WTC11 (cell line): ENCODE data around the gene MUC3A.
A peak's percentile ranks its signal among the peaks of the same experiment; 100 is the strongest.

Experiments used
- ATF1 ChIP-seq: sonication (generic); formaldehyde crosslinking; IDR thresholded peaks from 2 replicates; pipeline ENCODE4 v1.8.1; 2023; ENCODE audit warnings: mild to moderate bottlenecking, moderate library complexity, missing genetic modification reagents
- ATF3 ChIP-seq: sonication (generic); formaldehyde crosslinking; conservative IDR thresholded peaks from 2 replicates; pipeline ENCODE4 v1.8.1; 2022; ENCODE audit warnings: mild to moderate bottlenecking, missing genetic modification reagents
- E2F1 ChIP-seq: sonication (generic); formaldehyde crosslinking; IDR thresholded peaks from 2 replicates; pipeline ENCODE4 v1.8.0; 2022; ENCODE audit warnings: mild to moderate bottlenecking, missing genetic modification reagents
- ETV6 ChIP-seq: sonication (generic); formaldehyde crosslinking; IDR thresholded peaks from 2 replicates; pipeline ENCODE4 v1.8.1; 2022; ENCODE audit warnings: mild to moderate bottlenecking, missing genetic modification reagents
- TP53 ChIP-seq: sonication (generic); formaldehyde crosslinking; IDR thresholded peaks from 2 replicates; pipeline ENCODE4 v1.8.1; 2023; ENCODE audit warnings: mild to moderate bottlenecking, missing genetic modification reagents
- TF ChIP-seq, protein P1 (sequence below): fragments of 200-600 bp; IDR thresholded peaks from 2 replicates; pipeline ENCODE4 v1.8.0; 2022; ENCODE audit warnings: antibody characterized with exemption
- TF ChIP-seq, protein P2 (sequence below): sonication (generic); formaldehyde crosslinking; IDR thresholded peaks from 2 replicates; pipeline ENCODE4 v1.8.0; 2022; ENCODE audit warnings: mild to moderate bottlenecking, missing genetic modification reagents
- TF ChIP-seq, protein P3 (sequence below): fragments of 250-450 bp; sonication (Bioruptor Pico); IDR thresholded peaks from 2 replicates; pipeline ENCODE4 v2.1.2; 2022; ENCODE audit warnings: mild to moderate bottlenecking, moderate library complexity
- TF ChIP-seq, protein P4 (sequence below): sonication (generic); formaldehyde crosslinking; IDR thresholded peaks from 2 replicates; pipeline ENCODE4 v1.8.1; 2023; ENCODE audit warnings: mild to moderate bottlenecking, missing genetic modification reagents, moderate library complexity
- TF ChIP-seq, protein P5 (sequence below): sonication (generic); formaldehyde crosslinking; IDR thresholded peaks from 2 replicates; pipeline ENCODE4 v1.8.1; 2022; ENCODE audit warnings: low read depth, missing genetic modification reagents, borderline replicate concordance

DNA sequence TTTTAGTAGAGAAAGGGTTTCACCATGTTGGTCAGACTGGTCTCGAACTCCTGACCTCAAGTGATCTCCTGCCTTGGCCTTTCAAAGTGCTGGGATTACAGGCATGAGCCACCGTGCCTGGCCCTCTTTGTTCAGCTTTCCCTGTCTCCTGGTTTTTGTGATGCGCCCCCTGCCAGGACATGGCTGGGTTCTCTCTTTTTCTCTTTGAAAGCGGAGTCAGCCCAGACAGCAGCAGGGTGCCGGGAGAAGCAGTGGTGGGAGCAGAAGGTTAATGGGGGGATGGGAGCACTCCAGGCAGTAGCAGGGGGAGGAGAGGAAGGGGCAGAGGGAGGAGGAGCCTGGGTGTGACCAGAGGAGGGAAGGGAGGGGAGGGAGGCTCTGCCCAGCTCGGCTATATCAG, 1.8 kb downstream of the MUC3A start:
- TF ChIP-seq, protein P1, sequence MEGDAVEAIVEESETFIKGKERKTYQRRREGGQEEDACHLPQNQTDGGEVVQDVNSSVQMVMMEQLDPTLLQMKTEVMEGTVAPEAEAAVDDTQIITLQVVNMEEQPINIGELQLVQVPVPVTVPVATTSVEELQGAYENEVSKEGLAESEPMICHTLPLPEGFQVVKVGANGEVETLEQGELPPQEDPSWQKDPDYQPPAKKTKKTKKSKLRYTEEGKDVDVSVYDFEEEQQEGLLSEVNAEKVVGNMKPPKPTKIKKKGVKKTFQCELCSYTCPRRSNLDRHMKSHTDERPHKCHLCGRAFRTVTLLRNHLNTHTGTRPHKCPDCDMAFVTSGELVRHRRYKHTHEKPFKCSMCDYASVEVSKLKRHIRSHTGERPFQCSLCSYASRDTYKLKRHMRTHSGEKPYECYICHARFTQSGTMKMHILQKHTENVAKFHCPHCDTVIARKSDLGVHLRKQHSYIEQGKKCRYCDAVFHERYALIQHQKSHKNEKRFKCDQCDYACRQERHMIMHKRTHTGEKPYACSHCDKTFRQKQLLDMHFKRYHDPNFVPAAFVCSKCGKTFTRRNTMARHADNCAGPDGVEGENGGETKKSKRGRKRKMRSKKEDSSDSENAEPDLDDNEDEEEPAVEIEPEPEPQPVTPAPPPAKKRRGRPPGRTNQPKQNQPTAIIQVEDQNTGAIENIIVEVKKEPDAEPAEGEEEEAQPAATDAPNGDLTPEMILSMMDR: no peak
- TF ChIP-seq, protein P2, sequence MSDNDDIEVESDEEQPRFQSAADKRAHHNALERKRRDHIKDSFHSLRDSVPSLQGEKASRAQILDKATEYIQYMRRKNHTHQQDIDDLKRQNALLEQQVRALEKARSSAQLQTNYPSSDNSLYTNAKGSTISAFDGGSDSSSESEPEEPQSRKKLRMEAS (CRISPR knock-in tag): no peak
- TF ChIP-seq ATF1 (CRISPR knock-in tag): no peak
- no peak for TF ChIP-seq ATF3
- TF ChIP-seq, protein P3, sequence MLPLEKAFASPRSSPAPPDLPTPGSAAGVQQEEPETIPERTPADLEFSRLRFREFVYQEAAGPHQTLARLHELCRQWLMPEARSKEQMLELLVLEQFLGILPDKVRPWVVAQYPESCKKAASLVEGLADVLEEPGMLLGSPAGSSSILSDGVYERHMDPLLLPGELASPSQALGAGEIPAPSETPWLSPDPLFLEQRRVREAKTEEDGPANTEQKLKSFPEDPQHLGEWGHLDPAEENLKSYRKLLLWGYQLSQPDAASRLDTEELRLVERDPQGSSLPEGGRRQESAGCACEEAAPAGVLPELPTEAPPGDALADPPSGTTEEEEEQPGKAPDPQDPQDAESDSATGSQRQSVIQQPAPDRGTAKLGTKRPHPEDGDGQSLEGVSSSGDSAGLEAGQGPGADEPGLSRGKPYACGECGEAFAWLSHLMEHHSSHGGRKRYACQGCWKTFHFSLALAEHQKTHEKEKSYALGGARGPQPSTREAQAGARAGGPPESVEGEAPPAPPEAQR (CRISPR knock-in tag): no peak
- no peak for TF ChIP-seq TP53 (CRISPR knock-in tag)
- TF ChIP-seq, protein P4, sequence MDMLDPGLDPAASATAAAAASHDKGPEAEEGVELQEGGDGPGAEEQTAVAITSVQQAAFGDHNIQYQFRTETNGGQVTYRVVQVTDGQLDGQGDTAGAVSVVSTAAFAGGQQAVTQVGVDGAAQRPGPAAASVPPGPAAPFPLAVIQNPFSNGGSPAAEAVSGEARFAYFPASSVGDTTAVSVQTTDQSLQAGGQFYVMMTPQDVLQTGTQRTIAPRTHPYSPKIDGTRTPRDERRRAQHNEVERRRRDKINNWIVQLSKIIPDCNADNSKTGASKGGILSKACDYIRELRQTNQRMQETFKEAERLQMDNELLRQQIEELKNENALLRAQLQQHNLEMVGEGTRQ (CRISPR knock-in tag): no peak
- TF ChIP-seq, protein P5, sequence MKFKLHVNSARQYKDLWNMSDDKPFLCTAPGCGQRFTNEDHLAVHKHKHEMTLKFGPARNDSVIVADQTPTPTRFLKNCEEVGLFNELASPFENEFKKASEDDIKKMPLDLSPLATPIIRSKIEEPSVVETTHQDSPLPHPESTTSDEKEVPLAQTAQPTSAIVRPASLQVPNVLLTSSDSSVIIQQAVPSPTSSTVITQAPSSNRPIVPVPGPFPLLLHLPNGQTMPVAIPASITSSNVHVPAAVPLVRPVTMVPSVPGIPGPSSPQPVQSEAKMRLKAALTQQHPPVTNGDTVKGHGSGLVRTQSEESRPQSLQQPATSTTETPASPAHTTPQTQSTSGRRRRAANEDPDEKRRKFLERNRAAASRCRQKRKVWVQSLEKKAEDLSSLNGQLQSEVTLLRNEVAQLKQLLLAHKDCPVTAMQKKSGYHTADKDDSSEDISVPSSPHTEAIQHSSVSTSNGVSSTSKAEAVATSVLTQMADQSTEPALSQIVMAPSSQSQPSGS (CRISPR knock-in tag): no peak
- peak; percentile 87 for TF ChIP-seq ETV6 (CRISPR knock-in tag)
- no peak for TF ChIP-seq E2F1 (CRISPR knock-in tag)
